DND-41 (cell line): Measurements from ENCODE around the gene NUP50.

Source experiments
- ATAC-seq: fragments of 200-7000 bp; cut with Tn5 transposase; 3 replicates; pipeline ENCODE4 v1.9.1; 2021; ENCODE audit warnings: low read depth; ENCODE audit not compliant: insufficient read depth
- DNase-seq: peaks from one replicate; pipeline ENCODE4 v3.0.0-alpha.2; 2020
- H2AFZ ChIP-seq: 2 replicates; pipeline ENCODE4 v1.6.0; 2012; ENCODE audit warnings: low read depth, low read length
- H3K27ac ChIP-seq: 2 replicates; pipeline ENCODE4 v1.5.1; 2012; ENCODE audit warnings: low read length, inconsistent platforms
- H3K27me3 ChIP-seq: fragments of 200-600 bp; sonication (generic); 2 replicates; pipeline ENCODE4 v1.6.0; 2012; ENCODE audit warnings: low read length, mild to moderate bottlenecking, inconsistent platforms; ENCODE audit not compliant: insufficient read depth, poor library complexity
- H3K36me3 ChIP-seq: 2 replicates; pipeline ENCODE4 v1.5.1; 2012; ENCODE audit warnings: low read length, inconsistent platforms; ENCODE audit not compliant: insufficient read depth
- H3K4me1 ChIP-seq: 2 replicates; pipeline ENCODE4 v1.5.1; 2012; ENCODE audit warnings: mild to moderate bottlenecking, low read length; ENCODE audit not compliant: insufficient read depth
- H3K4me2 ChIP-seq: 2 replicates; pipeline ENCODE4 v1.6.0; 2012; ENCODE audit warnings: mild to moderate bottlenecking, moderate library complexity, low read length, inconsistent platforms; ENCODE audit not compliant: insufficient read depth
- H3K4me3 ChIP-seq, 2 experiments: fragments of 200-600 bp in 1 of 2; shearing (Covaris generic) in 1 of 2; 2 replicates each; pipeline ENCODE4 v1.5.1; 2012 to 2016; ENCODE audit warnings: inconsistent platforms in 2 of 2, low read length in 2 of 2, mild to moderate bottlenecking in 2 of 2, low read depth in 1 of 2, moderate library complexity in 1 of 2
- H3K79me2 ChIP-seq: 2 replicates; pipeline ENCODE4 v1.6.0; 2012; ENCODE audit warnings: low read length, inconsistent platforms; ENCODE audit not compliant: insufficient read depth
- H3K9ac ChIP-seq: 2 replicates; pipeline ENCODE4 v1.6.0; 2012; ENCODE audit warnings: low read depth, mild to moderate bottlenecking, inconsistent platforms, low read length, moderate library complexity
- H3K9me3 ChIP-seq: 2 replicates; pipeline ENCODE4 v1.5.1; 2012; ENCODE audit warnings: low read length, moderate library complexity, mild to moderate bottlenecking, inconsistent platforms; ENCODE audit not compliant: insufficient read depth, severe bottlenecking
- H4K20me1 ChIP-seq: 2 replicates; pipeline ENCODE4 v1.6.0; 2012; ENCODE audit warnings: low read length; ENCODE audit not compliant: insufficient read depth
- CTCF ChIP-seq: IDR thresholded peaks from 2 replicates; pipeline ENCODE4 v1.5.1; 2012; ENCODE audit warnings: borderline replicate concordance, low read length, moderate library complexity, mild to moderate bottlenecking; ENCODE audit not compliant: poor library complexity, severe bottlenecking; ENCODE audit errors: extremely low read depth
- EZH2 ChIP-seq: IDR thresholded peaks from 3 replicates; pipeline ENCODE4 v1.6.1; 2012; ENCODE audit warnings: borderline replicate concordance, low read depth, mild to moderate bottlenecking, moderate library complexity, low read length, inconsistent platforms; ENCODE audit not compliant: severe bottlenecking

NUP50 gene

GRCh38 chr22:45180146-45180679 lies 16.5 kb downstream of the NUP50 start:
- Histone ChIP-seq H2AFZ (no peak overlapping the region), H3K36me3 (peaks cover 92% of the 10 kb centered on the region), H3K4me1 (no peaks in the 10 kb centered on the region), H3K4me3 (no peak overlapping the region), H3K4me2 (no peak overlapping the region), H3K27me3 (no peaks in the 10 kb centered on the region), H3K79me2 (peaks cover 73% of the 10 kb centered on the region), H4K20me1 (peaks cover 66% of the 10 kb centered on the region), H3K27ac (no peak overlapping the region), H3K9ac (no peak overlapping the region), H3K9me3 (no peaks in the 10 kb centered on the region)
- TF ChIP-seq EZH2 (no peak), CTCF (no peak)
- DNase-seq (no peak), ATAC-seq (no peak)

- H4K20me1 ChIP-seq = peaks cover 66% of the 10 kb centered on the region
- no peak overlapping the region for H3K9ac ChIP-seq
- peaks cover 92% of the 10 kb centered on the region for H3K36me3 ChIP-seq
- DNase-seq (no peak), ATAC-seq (no peak)
- H3K27me3 ChIP-seq = no peaks in the 10 kb centered on the region
- no peak overlapping the region for H3K4me3 ChIP-seq
- no peaks in the 10 kb centered on the region for H3K9me3 ChIP-seq
- H3K4me1 ChIP-seq = no peaks in the 10 kb centered on the region
- TF ChIP-seq CTCF (no peak), EZH2 (no peak)
- no peak overlapping the region for H2AFZ ChIP-seq
- no peak overlapping the region for H3K4me2 ChIP-seq
- H3K27ac ChIP-seq = no peak overlapping the region
- H3K79me2 ChIP-seq = peaks cover 63% of the 10 kb centered on the region
These were observed 17.5 kb downstream of the NUP50 start for GRCh38 chr22:45181240-45181639.

GRCh38 chr22:45181766-45182165 lies 18.0 kb downstream of the NUP50 start:
- TF ChIP-seq CTCF = no peak
- no peak for TF ChIP-seq EZH2
- H2AFZ ChIP-seq = no peak overlapping the region
- peaks cover 63% of the 10 kb centered on the region for H4K20me1 ChIP-seq
- ATAC-seq (no peak), DNase-seq (no peak)
- no peaks in the 10 kb centered on the region for H3K4me1 ChIP-seq
- H3K36me3 ChIP-seq = peaks cover 87% of the 10 kb centered on the region
- no peaks in the 10 kb centered on the region for H3K9me3 ChIP-seq
- no peak overlapping the region for H3K4me2 ChIP-seq
- no peak overlapping the region for H3K27ac ChIP-seq
- peaks cover 57% of the 10 kb centered on the region for H3K79me2 ChIP-seq
- no peak overlapping the region for H3K9ac ChIP-seq
- no peaks in the 10 kb centered on the region for H3K27me3 ChIP-seq
- no peak overlapping the region for H3K4me3 ChIP-seq

GRCh38 chr22:45183974-45184373 lies 20.2 kb downstream of the NUP50 start:
- H4K20me1 ChIP-seq = peaks cover 52% of the 10 kb centered on the region
- no peak overlapping the region for H2AFZ ChIP-seq
- peaks cover 38% of the 10 kb centered on the region for H3K79me2 ChIP-seq
- H3K9ac ChIP-seq = no peak overlapping the region
- H3K27ac ChIP-seq = no peak overlapping the region
- ATAC-seq = no peak
- no peaks in the 10 kb centered on the region for H3K4me1 ChIP-seq
- H3K4me3 ChIP-seq = no peak overlapping the region
- TF ChIP-seq CTCF (no peak), EZH2 (no peak)
- no peaks in the 10 kb centered on the region for H3K27me3 ChIP-seq
- DNase-seq = no peak
- no peaks in the 10 kb centered on the region for H3K9me3 ChIP-seq
- H3K4me2 ChIP-seq = no peak overlapping the region
- peaks cover 72% of the 10 kb centered on the region for H3K36me3 ChIP-seq
